HepG2 (cell line): ENCODE results near the gene AFTPH. TPM values are rescaled to one million over a fixed set of nuclear protein-coding genes. Genes with fewer than 3 reads are reported as not detected.

ENCODE experiments used
- ATF1 ChIP-seq: IDR thresholded peaks from 2 replicates; pipeline ENCODE4 v1.6.1; 2016; ENCODE audit warnings: mild to moderate bottlenecking, control low read depth
- CBX2 ChIP-seq, 2 experiments: fragments of 200-600 bp in 1 of 2; sonication (generic); formaldehyde crosslinking in 1 of 2; IDR thresholded peaks; 2 replicates each; pipeline versions ENCODE4 v1.7.0 to v1.8.1; 2018 to 2022; ENCODE audit warnings: low read depth in 2 of 2, low read length in 1 of 2, mild to moderate bottlenecking in 1 of 2, missing genetic modification reagents in 1 of 2
- ELF1 ChIP-seq: sonication (generic); formaldehyde crosslinking; IDR thresholded peaks from 2 replicates; pipeline ENCODE4 v1.4.0; 2020; ENCODE audit warnings: missing genetic modification reagents
- FIP1L1 ChIP-seq: fragments of 200-400 bp; formaldehyde crosslinking; IDR thresholded peaks from 2 replicates; pipeline ENCODE4 v1.6.1; 2018; ENCODE audit warnings: low read depth, mild to moderate bottlenecking, low read length, moderate library complexity, borderline replicate concordance; ENCODE audit not compliant: insufficient read depth
- GZF1 ChIP-seq: sonication (generic); formaldehyde crosslinking; IDR thresholded peaks from 2 replicates; pipeline ENCODE4 v1.5.1; 2020; ENCODE audit warnings: mild to moderate bottlenecking, missing genetic modification reagents
- MED13 ChIP-seq: sonication (generic); formaldehyde crosslinking; IDR thresholded peaks from 2 replicates; pipeline ENCODE4 v1.5.0; 2020; ENCODE audit warnings: missing genetic modification reagents
- MYC ChIP-seq: sonication (generic); formaldehyde crosslinking; IDR thresholded peaks from 2 replicates; pipeline ENCODE4 v1.9.0; 2021; ENCODE audit warnings: missing genetic modification reagents, borderline replicate concordance
- NFYC ChIP-seq: IDR thresholded peaks from 2 replicates; pipeline ENCODE4 v1.6.1; 2016; ENCODE audit warnings: missing genetic modification reagents, missing compliant biosample characterization
- PAWR ChIP-seq: sonication (generic); formaldehyde crosslinking; IDR thresholded peaks from 2 replicates; pipeline ENCODE4 v1.4.0; 2020; ENCODE audit warnings: missing genetic modification reagents, mild to moderate bottlenecking, borderline replicate concordance
- RBM22 ChIP-seq: fragments of 200-400 bp; formaldehyde crosslinking; optimal IDR thresholded peaks from 2 replicates; pipeline ENCODE3; 2017; ENCODE audit warnings: mild to moderate bottlenecking, low read length, moderate library complexity
- REST ChIP-seq, 2 experiments: IDR thresholded peaks; 2 replicates each; pipeline ENCODE4 v1.6.1; 2011 to 2012; ENCODE audit warnings: low read length in 2 of 2, borderline replicate concordance in 1 of 2, low read depth in 1 of 2, mild to moderate bottlenecking in 1 of 2, moderate library complexity in 1 of 2
- TARDBP ChIP-seq: sonication (generic); formaldehyde crosslinking; IDR thresholded peaks from 2 replicates; pipeline ENCODE4 v1.8.0; 2022; ENCODE audit warnings: mild to moderate bottlenecking, missing genetic modification reagents
- XBP1 ChIP-seq: sonication (generic); formaldehyde crosslinking; IDR thresholded peaks from 2 replicates; pipeline ENCODE4 v1.5.0; 2020; ENCODE audit warnings: missing genetic modification reagents
- ZBED4 ChIP-seq: sonication (generic); formaldehyde crosslinking; IDR thresholded peaks from 2 replicates; pipeline ENCODE4 v1.4.0; 2020; ENCODE audit warnings: missing genetic modification reagents, borderline replicate concordance
- ZBTB42 ChIP-seq: sonication (generic); formaldehyde crosslinking; IDR thresholded peaks from 2 replicates; pipeline ENCODE4 v1.5.0; 2020; ENCODE audit warnings: mild to moderate bottlenecking, missing genetic modification reagents
- ZBTB43 ChIP-seq: sonication (generic); formaldehyde crosslinking; conservative IDR thresholded peaks from 2 replicates; pipeline ENCODE4 v1.4.0; 2020; ENCODE audit warnings: missing genetic modification reagents
- ZNF282 ChIP-seq: fragments of 450-650 bp; IDR thresholded peaks from 2 replicates; pipeline ENCODE4 v1.6.1; 2018; ENCODE audit not compliant: partially characterized antibody
- ZNF557 ChIP-seq: sonication (generic); formaldehyde crosslinking; IDR thresholded peaks from 2 replicates; pipeline ENCODE4 v1.4.0; 2020; ENCODE audit warnings: missing genetic modification reagents
- ZNF619 ChIP-seq: sonication (generic); formaldehyde crosslinking; IDR thresholded peaks from 2 replicates; pipeline ENCODE4 v1.4.0; 2020; ENCODE audit warnings: mild to moderate bottlenecking, missing genetic modification reagents
- ZNF644 ChIP-seq: IDR thresholded peaks from 2 replicates; pipeline ENCODE4 v1.6.1; 2016; ENCODE audit warnings: low read depth
- polyA plus RNA-seq, 8 experiments: library from polyadenylated mRNA; depleted of rRNA in 3 of 8; stranded (reverse) in 7 of 8; unstranded in 1 of 8; fragments of >200 nt; fragmentation: Illumina TruSeq in 4 of 8; extraction: Trizol in 4 of 8; gene quantifications; 2 replicates each; pipeline versions ENCODE4 v1.2.1 to v1.2.3, GENCODE V29; 2011 to 2016; ENCODE audit warnings: low read depth in 4 of 8, missing spikeins in 1 of 8, mixed read lengths in 1 of 8; ENCODE audit not compliant: insufficient read depth in 1 of 8
- total RNA-seq, 5 experiments: library from RNA; depleted of rRNA; stranded (reverse); fragments of >200 nt; fragmentation: Illumina TruSeq; extraction: Trizol; gene quantifications; 2 replicates each; pipeline ENCODE4 v1.2.3, GENCODE V29; 2016; ENCODE audit warnings: low read depth in 1 of 5

AFTPH gene
- total and polyA plus RNA-seq, 2 of the 13 experiments (the other 11 are each of a cell fraction or from before 2014, with no cell fraction given) = 27.5 to 36.8 TPM

GRCh38 chr2:64524604-64525316 lies 632 bp downstream of the AFTPH start (continued):
- TF ChIP-seq ZBED4 (CRISPR knock-in tag) (no peak), ZBTB43 (no peak), TARDBP (CRISPR knock-in tag) (no peak), ZNF282 (no peak), ZNF619 (CRISPR knock-in tag) (no peak), NFYC (CRISPR knock-in tag) (no peak), RBM22 (no peak), ZNF557 (no peak), REST (IDR thresholded peaks at IDR 0.05; ENCODE audit: borderline replicate concordance in 1 of 2, low read depth in 1 of 2, low read length in 2 of 2) (no peak), ZNF644 (CRISPR knock-in tag) (no peak), ATF1 (CRISPR knock-in tag) (no peak), FIP1L1 (no peak), CBX2 (IDR thresholded peaks at IDR 0.05; ENCODE audit: low read depth, low read length) (no peak), CBX2 (CRISPR knock-in tag; IDR thresholded peaks at IDR 0.05; ENCODE audit: low read depth) (no peak), ZBTB42 (CRISPR knock-in tag) (0 out of 2 replicates have a peak, but pooled peaks have one; percentile 42), MYC (no peak; the same call in 1 of the 2 replicates), ELF1 (no peak), GZF1 (CRISPR knock-in tag) (no peak), MED13 (peak; percentile 79; the same call in 1 of the 2 replicates), PAWR (CRISPR knock-in tag) (no peak), XBP1 (CRISPR knock-in tag) (no peak)
